HepG2 (cell line): Measurements from ENCODE around the gene CAPN14.

ENCODE experiments used
- MXD4 ChIP-seq: IDR thresholded peaks from 2 replicates; pipeline ENCODE4 v1.6.1; 2016; ENCODE audit warnings: mild to moderate bottlenecking, missing biosample characterization, missing genetic modification reagents
- POLR2A ChIP-seq, 2 experiments: IDR thresholded peaks; 2 replicates each; pipeline ENCODE4 v1.6.1; 2011; ENCODE audit warnings: low read depth in 2 of 2, low read length in 2 of 2, mild to moderate bottlenecking in 1 of 2, moderate library complexity in 1 of 2; ENCODE audit not compliant: insufficient read depth in 1 of 2
- STAG1 ChIP-seq: sonication (generic); formaldehyde crosslinking; IDR thresholded peaks from 2 replicates; pipeline ENCODE4 v1.4.0; 2020; ENCODE audit warnings: missing genetic modification reagents
- ZNF274 ChIP-seq: sonication (generic); formaldehyde crosslinking; IDR thresholded peaks from 2 replicates; pipeline ENCODE4 v1.5.1; 2020; ENCODE audit warnings: mild to moderate bottlenecking, missing genetic modification reagents

- TF ChIP-seq ZNF274 (CRISPR knock-in tag) (no peak), POLR2A (IDR thresholded peaks at IDR 0.05; ENCODE audit: insufficient read depth in 1 of 2, low read depth in 2 of 2, low read length in 2 of 2) (no peak), STAG1 (CRISPR knock-in tag) (no peak), MXD4 (no peak)
These were observed 23.4 kb upstream of the CAPN14 start for GRCh38 chr2:31240381-31241365.
